Uterine smooth muscle cell (primary cell): ENCODE data around the gene MRPL16. TPM values are rescaled to one million over a fixed set of nuclear protein-coding genes. Genes with fewer than 3 reads are reported as not detected.

Experiments used
- total RNA-seq: library from RNA; depleted of rRNA; stranded (reverse); fragments of >200 nt; gene quantifications from 2 replicates; pipeline ENCODE4 v1.2.3, GENCODE V29; 2014

The MRPL16 gene
- 44.6 and 53.0 TPM in 2 replicates for total RNA-seq

GRCh38 chr11:59810189-59810910, at the start of gene MRPL16:
Gene MRPL16 (minus strand): TSS chr11:59810778. CDS start chr11:59810658, 120 bp downstream.

GRCh38 chr11:59845399-59845798, 34.8 kb upstream of the MRPL16 start, which contains the start of gene CBLIF:
Gene CBLIF (minus strand): TSS chr11:59845499. CDS start chr11:59845453, 46 bp downstream.

Other genes starting within 250 kb of the MRPL16 start
- 44.9 and 55.2 TPM in 2 replicates for gene OSBP, start 195.0 kb downstream of the MRPL16 start, total RNA-seq
- 8.7 and 9.9 TPM in 2 replicates for gene PATL1, start 141.7 kb downstream of the MRPL16 start, total RNA-seq
- not detected in 2 replicates for gene OR10V1, start 96.9 kb downstream of the MRPL16 start, total RNA-seq
- 36.2 and 49.7 TPM in 2 replicates for gene STX3, start 55.4 kb downstream of the MRPL16 start, total RNA-seq
- not detected in 2 replicates for gene CBLIF, start 34.7 kb upstream of the MRPL16 start, total RNA-seq
- gene TCN1, start 55.7 kb upstream of the MRPL16 start, total RNA-seq, result not detected in 2 replicates
- gene OOSP3, start 68.0 kb upstream of the MRPL16 start, total RNA-seq, result not detected in 2 replicates
- not detected in 2 replicates for gene OOSP1, start 127.7 kb upstream of the MRPL16 start, total RNA-seq
- gene OOSP4A, start 153.3 kb upstream of the MRPL16 start, total RNA-seq, result not detected in 2 replicates
- gene OOSP4B, start 206.4 kb upstream of the MRPL16 start, total RNA-seq, result not detected in 2 replicates
- not detected in 2 replicates for gene OOSP2, start 229.6 kb upstream of the MRPL16 start, total RNA-seq
- not detected in 2 replicates for gene MS4A3, start 245.9 kb upstream of the MRPL16 start, total RNA-seq